H9 (cell line): ENCODE data around the gene NGB. TPM values are rescaled to one million over a fixed set of nuclear protein-coding genes. Genes with fewer than 3 reads are reported as not detected.

Source experiments
- DNase-seq: peaks from one replicate; pipeline ENCODE4 v3.0.0-alpha.2; 2017
- H2AFZ ChIP-seq: one replicate; pipeline ENCODE4 v1.6.1; 2013; ENCODE audit warnings: mild to moderate bottlenecking, low read length, control low read depth, moderate library complexity
- H2AK5ac ChIP-seq: 2 replicates; pipeline ENCODE4 v1.6.1; 2013; ENCODE audit warnings: low read length, control low read depth, mixed read lengths; ENCODE audit not compliant: insufficient read length
- H2BK120ac ChIP-seq: one replicate; pipeline ENCODE4 v1.6.1; 2013; ENCODE audit warnings: low read depth, mild to moderate bottlenecking, low read length, control low read depth, inconsistent platforms; ENCODE audit not compliant: poor library complexity, severe bottlenecking
- H2BK12ac ChIP-seq: 2 replicates; pipeline ENCODE4 v1.6.1; 2013; ENCODE audit warnings: low read length, control low read depth, mixed read lengths, low read depth; ENCODE audit not compliant: insufficient read length
- H2BK15ac ChIP-seq: 2 replicates; pipeline ENCODE4 v1.6.1; 2013; ENCODE audit warnings: low read depth, low read length, control low read depth
- H2BK20ac ChIP-seq: one replicate; pipeline ENCODE4 v1.6.1; 2013; ENCODE audit warnings: low read depth, mild to moderate bottlenecking, low read length, control low read depth, inconsistent platforms; ENCODE audit not compliant: poor library complexity, severe bottlenecking
- H2BK5ac ChIP-seq: 2 replicates; pipeline ENCODE4 v1.6.1; 2013; ENCODE audit warnings: low read length, control low read depth, mixed read lengths; ENCODE audit not compliant: insufficient read length
- H3K14ac ChIP-seq: 2 replicates; pipeline ENCODE4 v1.6.1; 2013; ENCODE audit warnings: low read length, control low read depth; ENCODE audit not compliant: insufficient read depth
- H3K18ac ChIP-seq: 2 replicates; pipeline ENCODE4 v1.6.1; 2013; ENCODE audit warnings: low read depth, mild to moderate bottlenecking, mixed read lengths, low read length, control low read depth; ENCODE audit not compliant: insufficient read length
- H3K23ac ChIP-seq: 2 replicates; pipeline ENCODE4 v1.6.1; 2013; ENCODE audit warnings: low read length, control low read depth, mixed read lengths, low read depth; ENCODE audit not compliant: insufficient read length
- H3K23me2 ChIP-seq: 2 replicates; pipeline ENCODE4 v1.6.1; 2013; ENCODE audit warnings: low read depth, mild to moderate bottlenecking, mixed read lengths, low read length, control low read depth; ENCODE audit not compliant: insufficient read length, poor library complexity, severe bottlenecking
- H3K27ac ChIP-seq: 2 replicates; pipeline ENCODE4 v1.5.1; 2013; ENCODE audit warnings: low read length, control low read depth, mixed read lengths, low read depth; ENCODE audit not compliant: insufficient read length
- H3K27me3 ChIP-seq: 2 replicates; pipeline ENCODE4 v1.6.1; 2013; ENCODE audit warnings: low read length, control low read depth, inconsistent platforms; ENCODE audit not compliant: insufficient read depth
- H3K4ac ChIP-seq: 2 replicates; pipeline ENCODE4 v1.6.1; 2013; ENCODE audit warnings: low read depth, mild to moderate bottlenecking, control low read depth, inconsistent platforms, low read length, moderate library complexity
- H3K4me1 ChIP-seq: 2 replicates; pipeline ENCODE4 v1.6.1; 2013; ENCODE audit warnings: low read length, control low read depth, inconsistent platforms; ENCODE audit not compliant: insufficient read depth
- H3K4me2 ChIP-seq: 2 replicates; pipeline ENCODE4 v1.6.1; 2013; ENCODE audit warnings: low read length, control low read depth, mixed read lengths; ENCODE audit not compliant: insufficient read length, insufficient read depth
- H3K56ac ChIP-seq: 2 replicates; pipeline ENCODE4 v1.6.1; 2013; ENCODE audit warnings: low read depth, mild to moderate bottlenecking, mixed read lengths, low read length, control low read depth; ENCODE audit not compliant: insufficient read length
- H3K79me1 ChIP-seq: 2 replicates; pipeline ENCODE4 v1.6.1; 2013; ENCODE audit warnings: low read depth, mild to moderate bottlenecking, moderate library complexity, low read length, control low read depth, inconsistent platforms; ENCODE audit not compliant: insufficient read depth, poor library complexity, severe bottlenecking
- H3K79me2 ChIP-seq: 2 replicates; pipeline ENCODE4 v1.6.1; 2013; ENCODE audit warnings: low read length, control low read depth, inconsistent platforms; ENCODE audit not compliant: insufficient read depth
- H3K9ac ChIP-seq: 2 replicates; pipeline ENCODE4 v1.6.1; 2013; ENCODE audit warnings: low read length, control low read depth, mixed read lengths; ENCODE audit not compliant: insufficient read length; ENCODE audit errors: extremely low read depth
- H3K9me3 ChIP-seq: one replicate; pipeline ENCODE4 v1.6.1; 2013; ENCODE audit warnings: low read depth, low read length, inconsistent platforms; ENCODE audit not compliant: control insufficient read depth
- H3T11ph ChIP-seq: one replicate; pipeline ENCODE4 v1.6.1; 2013; ENCODE audit warnings: mild to moderate bottlenecking, low read length, control low read depth, inconsistent platforms
- H4K20me1 ChIP-seq: one replicate; pipeline ENCODE4 v1.6.1; 2013; ENCODE audit not compliant: control insufficient read depth, insufficient read length, insufficient read depth
- H4K5ac ChIP-seq: 2 replicates; pipeline ENCODE4 v1.6.1; 2013; ENCODE audit warnings: low read depth, mild to moderate bottlenecking, mixed read lengths, low read length, control low read depth; ENCODE audit not compliant: insufficient read length
- H4K8ac ChIP-seq: replicated peaks from 2 replicates; pipeline ENCODE4 v1.6.1; 2013; ENCODE audit warnings: low read length, control low read depth, mixed read lengths, low read depth; ENCODE audit not compliant: insufficient read length
- H4K91ac ChIP-seq: 2 replicates; pipeline ENCODE4 v1.6.1; 2013; ENCODE audit warnings: low read depth, mild to moderate bottlenecking, moderate library complexity, mixed read lengths, low read length, control low read depth; ENCODE audit not compliant: insufficient read length
- H3K27ac Mint-ChIP-seq, 3 experiments: 2 replicates in 2 of 3; 3 replicates in 1 of 3; pipeline ENCODE4 v1.8.0; 2020 to 2021; ENCODE audit warnings: mixed read lengths in 3 of 3, mild to moderate bottlenecking in 1 of 3, moderate library complexity in 1 of 3
- H3K27me3 Mint-ChIP-seq: 2 replicates; pipeline ENCODE4 v1.8.0; 2021; ENCODE audit warnings: low read depth, mild to moderate bottlenecking, moderate library complexity, mixed read lengths
- H3K36me3 Mint-ChIP-seq, 3 experiments: 2 replicates in 2 of 3; 3 replicates in 1 of 3; pipeline ENCODE4 v1.8.0; 2020 to 2021; ENCODE audit warnings: low read depth in 3 of 3, mixed read lengths in 3 of 3; ENCODE audit not compliant: insufficient read depth in 1 of 3
- H3K4me1 Mint-ChIP-seq, 2 experiments: 2 replicates each; pipeline ENCODE4 v1.8.0; 2020; ENCODE audit warnings: mixed read lengths in 2 of 2
- H3K4me3 Mint-ChIP-seq, 2 experiments: 2 replicates in 1 of 2; 3 replicates in 1 of 2; pipeline ENCODE4 v1.8.0; 2020 to 2021; ENCODE audit warnings: mild to moderate bottlenecking in 2 of 2, mixed read lengths in 2 of 2, moderate library complexity in 1 of 2
- H3K9me3 Mint-ChIP-seq, 2 experiments: 2 replicates in 1 of 2; 3 replicates in 1 of 2; pipeline ENCODE4 v1.8.0; 2020; ENCODE audit warnings: mild to moderate bottlenecking in 2 of 2, mixed read lengths in 2 of 2, moderate library complexity in 1 of 2
- CTCF ChIP-seq: fragments of 200-600 bp; sonication (generic); conservative IDR thresholded peaks from 3 replicates; pipeline ENCODE4 v1.8.0; 2021; ENCODE audit warnings: antibody characterized with exemption, mild to moderate bottlenecking
- WGBS: extraction: QIAGEN DNeasy Blood & Tissue Kit; methylation state at CpG from one replicate; pipeline ENCODE4 v1.1.7; 2013; ENCODE audit warnings: missing lambda C conversion rate, low lambda C conversion rate, mixed read lengths; ENCODE audit not compliant: insufficient read length; ENCODE audit errors: extremely low coverage; 5-methylcytosine and 5-hydroxymethylcytosine counted together
- total RNA-seq: library from RNA; stranded (reverse); gene quantifications from 2 replicates; pipeline ENCODE4 v1.2.1, GENCODE V29; 2021

The NGB gene
- total RNA-seq, 1 experiment from 2014 or later = 0.26 TPM

- no peak overlapping the region for H3K18ac ChIP-seq
- H3K9me3 ChIP-seq = no peaks in the 10 kb centered on the region
- H3K79me1 ChIP-seq = no peaks in the 10 kb centered on the region
- H3K23ac ChIP-seq = no peak overlapping the region
- no peak overlapping the region for H3T11ph ChIP-seq
- Mint-ChIP-seq H3K4me1 (peaks cover 2 to 16% of the 10 kb centered on the region in 2 experiments), H3K9me3 (peaks cover 2 to 4% of the 10 kb centered on the region in 2 experiments; a peak in 3 of 5 replicates), H3K4me3 (no peak overlapping the region), H3K36me3 (no peaks in the 10 kb centered on the region; a peak in 2 of 7 replicates), H3K27ac (no peak overlapping the region), H3K27me3 (peaks cover 39% of the 10 kb centered on the region)
- H3K14ac ChIP-seq = no peak overlapping the region
- no peak overlapping the region for H3K4me2 ChIP-seq
- no peak overlapping the region for H4K8ac ChIP-seq
- DNase-seq = no peak
- no peak for TF ChIP-seq CTCF
- H2BK120ac ChIP-seq = no peak overlapping the region
- H3K23me2 ChIP-seq = peaks cover 15% of the 10 kb centered on the region
- H3K9ac ChIP-seq = no peak overlapping the region
- H2AK5ac ChIP-seq = no peak overlapping the region
- no peak overlapping the region for H2BK15ac ChIP-seq
- WGBS = no CpG with 5 or more reads among the region's 8 CpGs
- no peaks in the 10 kb centered on the region for H3K79me2 ChIP-seq
- no peak overlapping the region for H3K4ac ChIP-seq
- no peaks in the 10 kb centered on the region for H3K4me1 ChIP-seq
- H2BK5ac ChIP-seq = no peak overlapping the region
- H2AFZ ChIP-seq = no peak overlapping the region
- H3K56ac ChIP-seq = no peak overlapping the region
- no peak overlapping the region for H4K91ac ChIP-seq
- H3K27me3 ChIP-seq = peaks cover 13% of the 10 kb centered on the region
- H2BK20ac ChIP-seq = no peak overlapping the region
- no peaks in the 10 kb centered on the region for H4K20me1 ChIP-seq
- H2BK12ac ChIP-seq = no peak overlapping the region
- no peak overlapping the region for H3K27ac ChIP-seq
- no peak overlapping the region for H4K5ac ChIP-seq
Measured at GRCh38 chr14:77266336-77266735, 4.7 kb downstream of the NGB start.
